Activated CD4-positive, alpha-beta T cell treated with anti-CD3 and anti-CD28 coated beads for 4 hours (primary cell): ENCODE data around the gene PRLR.
"Not testable (repeated sequence)": the region's sequence is repeated elsewhere in the genome, so short reads cannot be mapped to it uniquely, and the experiment has no call there.

Experiments used
- DNase-seq, 2 donors: peaks; one replicate each; pipeline ENCODE4 v3.0.0-alpha.2; 2020

The PRLR gene

DNA sequence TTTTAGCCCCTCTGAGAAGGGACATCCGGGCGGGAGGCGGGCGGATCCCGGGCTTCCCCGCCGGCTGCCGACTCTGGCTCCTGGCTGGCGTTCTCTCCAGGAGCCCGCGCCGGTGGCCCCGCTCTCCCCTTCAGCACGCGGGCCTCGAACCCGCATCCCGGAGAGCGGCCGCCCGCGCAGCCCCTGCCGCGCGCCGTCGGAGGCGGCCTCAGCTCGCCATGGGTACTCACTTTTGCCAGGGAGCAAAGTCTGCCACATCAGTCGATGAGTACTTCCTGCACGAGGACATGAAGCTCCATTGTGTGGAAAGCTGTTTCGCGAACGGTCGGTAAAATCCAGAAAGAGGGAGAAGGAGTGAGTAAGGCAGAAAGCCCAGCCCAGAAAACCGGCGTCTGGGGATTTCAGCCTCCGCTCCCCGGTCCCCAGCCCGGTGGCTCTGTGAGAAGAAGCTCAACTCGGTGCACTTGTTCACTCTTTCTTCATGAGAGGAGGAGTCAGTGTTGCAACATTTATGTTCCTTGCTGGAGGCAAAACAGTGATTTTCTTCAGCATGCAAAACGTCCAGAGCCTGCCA, at the start of gene PRLR:
TSS of gene PRLR (minus strand) at position 450 of the 574 bp plus-strand sequence. CDS start 140,867 bp downstream, outside the sequence.
- no peak for DNase-seq

DNA sequence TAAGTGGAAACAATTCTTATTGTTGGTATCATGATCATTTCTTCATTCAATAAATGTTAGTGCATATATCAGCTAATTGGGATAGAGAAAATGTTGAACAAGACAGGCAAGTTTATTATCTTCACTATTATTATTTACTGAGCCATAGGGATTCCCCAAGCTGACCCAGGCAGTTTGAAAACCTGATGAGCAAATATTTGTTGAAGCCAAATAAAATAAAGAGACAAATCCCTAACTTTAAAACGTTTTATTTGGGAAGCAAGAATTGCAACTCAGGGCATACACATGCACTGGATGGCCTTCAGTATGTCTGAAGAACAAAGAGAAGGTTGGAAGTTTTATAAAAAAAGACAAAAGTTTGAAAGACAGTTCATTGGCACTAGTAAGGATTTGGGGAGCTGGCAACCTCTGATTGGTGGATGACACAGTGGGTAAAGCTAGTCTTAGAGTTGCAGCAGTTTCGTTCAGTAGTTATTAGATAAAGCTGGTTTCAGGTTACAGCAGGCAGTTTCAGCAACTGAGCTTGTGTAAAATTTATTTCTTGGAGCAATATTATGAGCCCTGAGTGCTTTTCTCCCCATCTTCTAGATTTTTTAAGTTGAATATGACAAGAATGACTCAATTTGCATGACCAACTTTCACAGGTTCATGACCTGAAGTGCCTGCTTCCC, 44.7 kb upstream of the PRLR start:
- DNase-seq: no peak

DNA sequence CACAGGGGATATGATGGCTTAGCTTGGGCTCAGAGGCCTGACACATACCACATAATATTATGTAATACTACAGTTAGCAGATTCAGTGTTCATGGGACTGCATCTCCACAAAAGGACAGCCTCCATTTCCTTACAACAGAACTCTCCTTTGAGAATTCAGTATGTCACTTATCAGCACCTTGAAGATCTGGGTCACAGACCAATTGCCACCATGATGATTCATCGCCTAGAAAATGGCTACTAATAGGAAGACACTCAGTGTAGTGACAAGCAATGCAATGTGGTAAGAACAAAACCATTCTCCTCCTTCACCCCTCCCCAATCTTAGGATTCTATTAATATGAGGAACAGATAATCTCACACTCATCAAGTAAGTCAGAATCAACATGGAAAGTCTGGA, 38.7 kb upstream of the PRLR start:
- no peak for DNase-seq

DNA sequence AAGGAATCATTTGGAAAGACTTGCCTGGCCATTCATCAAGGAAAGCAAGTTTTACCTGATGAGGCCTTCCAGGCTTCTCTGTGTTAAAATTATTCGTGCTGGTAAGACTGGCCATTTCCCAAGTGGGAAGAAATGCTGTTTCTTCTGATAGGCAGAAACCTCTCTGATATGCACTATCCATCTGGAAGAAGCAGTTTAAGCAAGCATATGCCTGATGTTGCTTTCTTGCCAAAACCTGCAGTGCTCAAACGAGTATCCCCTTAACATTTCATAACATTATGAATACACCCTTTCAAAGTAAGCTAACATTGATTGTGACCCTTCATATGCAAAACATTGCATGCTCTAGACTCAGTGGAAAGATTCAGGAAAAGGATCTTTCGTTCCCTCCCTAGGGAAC, 36.0 kb upstream of the PRLR start:
- no peak for DNase-seq

DNA sequence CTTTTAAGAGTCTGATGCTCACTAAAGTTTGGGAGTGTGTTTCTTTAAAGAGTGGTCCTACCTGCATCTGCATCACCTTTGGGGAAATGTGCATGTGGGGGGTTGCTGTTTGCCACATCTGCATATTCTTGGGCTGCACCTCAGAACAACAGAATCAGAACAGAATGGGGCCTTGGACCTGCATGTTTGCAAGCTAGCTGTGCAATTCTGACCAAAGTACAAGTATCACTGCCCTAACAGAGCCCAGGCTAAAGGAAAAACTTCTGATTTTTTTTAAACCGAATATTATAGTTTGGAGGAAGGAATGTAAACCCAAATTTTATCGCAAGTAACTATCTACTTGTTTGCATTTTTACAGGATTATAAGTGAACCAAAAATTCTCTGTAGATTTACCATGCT, 34.2 kb upstream of the PRLR start:
- DNase-seq: no peak

DNA sequence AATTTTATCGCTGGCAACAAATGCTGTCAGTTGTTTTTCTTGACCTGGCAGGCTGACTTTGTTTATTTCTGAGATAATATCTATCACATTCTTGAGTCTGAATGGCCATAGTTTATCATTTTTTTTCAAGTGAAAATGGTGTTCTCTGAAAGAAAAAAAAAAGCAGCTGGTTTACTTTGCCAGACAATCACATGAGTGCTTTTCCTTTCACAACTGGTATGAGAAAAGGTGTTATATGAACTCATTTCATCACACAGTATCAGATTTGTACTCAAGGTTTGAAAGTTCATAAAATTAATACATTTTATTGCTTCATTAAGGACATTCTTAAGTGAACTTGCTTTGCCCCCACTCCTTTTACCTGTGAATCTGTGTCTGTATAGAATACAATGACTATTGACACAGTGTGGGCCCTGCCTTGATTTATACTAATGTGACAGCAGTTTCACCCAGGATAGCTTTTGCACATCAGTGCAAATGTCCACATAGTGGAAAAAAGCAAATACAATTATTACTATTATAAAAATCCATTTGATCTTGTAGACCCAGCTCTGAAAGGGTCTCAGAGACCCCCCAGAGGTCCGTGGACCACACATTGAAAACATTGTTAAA, 33.1 kb upstream of the PRLR start:
- DNase-seq: no peak

DNA sequence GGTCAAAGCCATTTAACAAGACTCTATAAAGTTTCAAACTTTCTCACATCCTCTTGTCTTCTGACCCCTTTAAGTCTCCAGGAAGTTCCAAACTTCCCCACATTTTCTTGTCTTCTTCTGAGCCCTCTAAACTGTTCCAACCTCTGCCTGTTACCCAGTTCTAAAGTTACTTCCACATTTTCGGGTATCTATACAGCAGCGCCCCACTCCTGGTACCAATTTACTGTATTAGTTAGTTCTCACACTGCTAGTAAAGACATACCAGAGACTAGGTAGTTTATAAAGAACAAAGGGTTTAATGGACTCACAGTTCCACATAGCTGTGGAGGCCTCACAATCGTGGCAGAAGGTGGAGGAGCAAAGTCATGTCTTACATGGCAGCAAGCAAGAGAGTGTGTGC, 23.3 kb upstream of the PRLR start:
- no peak for DNase-seq

DNA sequence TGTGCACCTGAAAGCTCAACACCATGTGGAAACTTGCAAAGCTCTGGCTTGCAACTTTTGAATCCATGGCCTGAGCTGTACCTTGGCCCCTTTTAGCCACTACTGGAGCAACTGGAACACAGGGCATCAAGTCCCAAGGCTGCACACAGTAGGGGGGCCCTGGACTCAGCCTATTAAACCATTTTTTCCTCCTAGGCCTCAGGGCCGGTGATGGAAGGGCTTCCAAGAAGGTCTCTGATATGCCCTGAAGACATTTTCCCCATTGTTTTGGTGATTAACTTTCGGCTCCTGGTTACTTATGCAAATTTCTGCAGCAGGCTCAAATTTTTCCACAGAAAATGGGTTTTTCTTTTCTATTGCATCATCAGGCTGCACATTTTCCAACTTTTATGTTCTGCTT, 22.7 kb upstream of the PRLR start:
- no peak for DNase-seq

DNA sequence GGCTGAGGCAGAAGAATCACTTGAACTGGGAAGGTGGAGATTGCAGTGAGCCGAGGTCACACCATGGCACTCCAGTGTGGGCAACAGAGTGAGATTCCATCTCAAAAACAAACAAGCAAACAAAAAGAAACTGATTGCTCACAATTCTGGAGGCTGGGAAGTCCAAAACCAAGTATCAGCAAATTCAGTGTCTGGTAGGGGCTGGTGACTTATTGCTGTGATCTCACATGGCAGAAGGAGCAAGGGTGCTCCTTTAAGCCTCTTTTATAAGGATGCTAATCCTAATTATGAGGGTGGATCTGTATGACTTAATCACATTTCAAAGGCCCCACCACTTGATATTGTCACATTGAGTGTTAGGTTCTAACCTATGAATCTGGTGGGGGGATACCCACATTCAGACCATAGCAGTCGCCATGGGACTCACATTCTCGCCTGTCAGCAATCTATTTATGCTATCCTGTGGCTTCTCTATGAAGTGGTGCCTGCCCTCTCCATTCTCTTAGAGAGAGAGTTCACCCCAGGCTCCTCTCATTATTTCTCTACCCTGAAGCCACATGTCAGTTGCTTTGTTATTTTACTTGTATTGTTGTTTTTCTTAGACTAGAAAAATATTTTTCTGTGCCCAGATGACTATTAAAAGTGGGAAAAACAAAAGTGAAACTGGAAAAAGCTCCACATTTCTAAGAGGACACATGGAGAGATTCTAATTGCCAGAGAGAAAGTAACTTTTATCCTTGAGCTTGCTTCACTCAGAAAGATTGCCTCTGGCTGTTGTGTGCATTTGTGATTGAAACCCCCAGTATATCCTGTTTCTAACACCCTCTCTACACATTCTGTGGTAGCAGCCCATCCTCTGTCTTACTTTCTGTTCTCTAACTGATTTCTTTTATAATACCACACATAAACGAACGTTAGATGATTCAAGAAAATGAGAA, 18.8 kb upstream of the PRLR start:
- DNase-seq: no peak

DNA sequence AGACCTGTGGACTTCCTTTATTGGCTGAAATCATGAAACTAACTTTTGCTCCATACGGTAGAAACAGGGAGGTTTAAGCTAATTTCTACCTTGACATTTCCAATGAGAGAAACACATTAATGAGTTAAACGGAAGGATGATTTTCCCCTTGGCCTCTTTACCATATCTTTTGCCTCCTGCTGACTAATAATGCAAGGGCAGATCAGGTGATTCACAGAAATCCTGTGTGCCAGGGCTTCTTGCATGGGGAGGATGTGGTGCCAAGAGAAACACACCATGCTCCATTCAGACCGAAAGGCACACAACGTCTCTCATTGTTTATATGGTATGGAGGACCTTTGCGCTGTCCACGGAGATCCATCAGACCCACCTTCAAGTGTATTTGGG, 17.4 kb upstream of the PRLR start:
- no peak for DNase-seq

DNA sequence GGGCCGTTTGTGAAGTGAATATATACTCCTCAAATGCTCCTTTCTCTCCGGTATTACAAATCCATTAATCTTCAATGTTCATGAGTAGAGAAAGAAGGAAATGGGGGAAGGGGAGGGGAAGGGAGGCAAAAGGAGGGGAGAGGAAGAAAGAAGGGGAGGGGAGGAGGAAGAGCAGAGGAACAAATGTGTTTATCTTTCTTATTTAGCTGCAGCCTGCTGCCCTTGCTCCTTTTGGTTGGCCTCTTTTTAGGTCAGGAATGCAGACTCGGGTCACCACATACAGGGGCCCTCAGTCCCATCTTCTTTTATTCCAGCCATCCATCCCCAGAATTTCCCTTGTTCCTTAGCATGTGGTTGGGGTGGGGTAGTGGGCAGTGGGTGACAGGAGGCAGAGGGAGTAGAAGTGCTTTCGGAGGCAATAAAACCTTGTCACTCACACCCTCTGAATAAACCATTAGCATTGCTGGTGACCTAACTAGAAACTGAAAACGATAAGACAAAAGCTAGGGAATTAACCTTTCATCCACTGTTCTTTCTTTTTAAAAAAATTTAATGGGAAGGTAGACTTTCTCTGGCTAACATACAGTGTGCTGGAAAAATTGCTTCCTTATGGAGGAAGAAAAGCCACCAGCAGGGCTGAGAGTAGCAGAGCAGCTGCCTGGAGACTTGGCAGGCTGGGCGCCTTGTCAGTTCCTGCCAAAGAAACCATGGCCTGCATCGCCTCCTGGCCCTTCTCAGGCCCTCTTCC, 16.8 kb upstream of the PRLR start:
- no peak for DNase-seq

DNA sequence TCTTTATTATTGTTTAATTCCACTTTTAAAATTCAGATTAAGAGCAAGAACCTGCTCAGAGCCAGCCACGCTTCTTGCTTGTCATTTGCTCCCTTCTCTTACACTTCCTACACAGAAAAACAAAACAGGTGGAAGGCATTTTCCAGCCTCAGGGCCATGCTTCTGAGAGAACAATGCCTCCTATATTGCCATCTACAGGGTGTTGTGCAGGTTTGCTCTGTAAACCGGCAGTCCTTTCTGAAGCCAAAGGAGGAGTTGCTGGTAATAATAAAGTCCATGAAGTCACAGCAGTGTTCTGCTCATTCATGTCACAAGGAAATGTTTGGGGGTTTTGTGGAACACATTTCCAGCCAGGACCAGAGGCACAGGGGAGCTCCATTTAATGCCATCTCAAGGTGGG, 16.1 kb upstream of the PRLR start:
- DNase-seq: no peak

DNA sequence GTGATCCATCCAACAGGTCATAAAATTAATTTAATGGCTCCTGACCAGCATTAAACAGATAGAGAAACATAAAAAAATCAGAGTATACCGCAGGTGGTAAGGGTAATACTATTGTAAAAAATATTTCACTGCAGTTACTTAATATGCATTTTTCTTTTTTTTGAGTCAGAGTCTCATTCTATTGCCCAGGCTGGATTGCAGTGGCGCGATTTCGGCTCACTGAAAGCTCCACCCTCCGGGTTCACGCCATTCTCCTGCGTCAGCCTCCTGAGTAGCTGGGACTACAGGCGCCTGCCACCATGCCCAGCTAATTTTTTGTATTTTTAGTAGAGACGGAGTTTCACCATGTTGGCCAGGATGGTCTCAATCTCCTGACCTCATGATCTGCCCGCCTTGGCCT, 15.1 kb upstream of the PRLR start:
- not testable (repeated sequence) for DNase-seq

DNA sequence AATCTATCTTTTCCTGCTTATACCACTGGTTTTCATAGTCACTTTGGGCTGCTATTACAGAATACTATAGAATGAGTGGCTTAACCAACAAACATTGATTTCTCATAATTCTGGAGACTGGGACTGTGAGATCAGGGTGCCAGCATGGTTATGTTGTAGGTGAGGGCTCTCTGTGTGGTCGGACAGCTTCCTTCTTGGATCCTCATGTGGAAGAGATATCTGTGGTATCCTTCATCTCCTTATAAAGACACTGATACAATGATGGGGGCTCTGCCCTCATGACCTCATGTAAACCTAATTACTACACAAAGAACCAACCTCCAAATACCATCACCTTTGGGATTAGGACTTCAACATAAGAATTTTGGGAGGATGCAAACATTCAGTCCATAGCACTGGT, 13.9 kb upstream of the PRLR start:
- no peak for DNase-seq

DNA sequence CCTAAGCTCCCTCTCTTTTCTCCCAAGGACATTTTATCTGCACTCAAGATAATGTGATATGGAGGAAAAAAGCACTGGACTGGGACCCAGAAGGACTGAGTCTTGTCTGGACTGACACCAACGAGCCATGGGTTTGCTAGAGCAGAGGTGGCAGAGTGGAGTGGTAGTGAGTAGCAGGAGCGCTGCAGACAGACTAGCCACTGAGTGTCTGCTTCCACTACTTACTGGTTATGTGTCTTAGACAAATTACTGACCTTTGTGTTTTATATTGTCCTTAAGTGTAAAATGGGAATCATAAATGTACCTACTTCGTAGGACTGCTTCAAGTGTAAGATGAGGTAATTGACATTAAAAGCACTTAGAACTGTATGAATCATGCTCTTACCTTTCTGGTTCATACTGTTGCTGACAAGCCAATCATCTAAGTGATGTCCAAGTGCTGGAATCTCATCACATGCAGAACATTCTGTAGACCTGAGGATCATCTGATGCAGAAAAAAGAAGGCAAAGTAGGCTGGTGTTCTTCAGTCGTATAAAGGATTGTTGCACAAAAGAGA, 12.5 kb upstream of the PRLR start:
- DNase-seq: no peak

DNA sequence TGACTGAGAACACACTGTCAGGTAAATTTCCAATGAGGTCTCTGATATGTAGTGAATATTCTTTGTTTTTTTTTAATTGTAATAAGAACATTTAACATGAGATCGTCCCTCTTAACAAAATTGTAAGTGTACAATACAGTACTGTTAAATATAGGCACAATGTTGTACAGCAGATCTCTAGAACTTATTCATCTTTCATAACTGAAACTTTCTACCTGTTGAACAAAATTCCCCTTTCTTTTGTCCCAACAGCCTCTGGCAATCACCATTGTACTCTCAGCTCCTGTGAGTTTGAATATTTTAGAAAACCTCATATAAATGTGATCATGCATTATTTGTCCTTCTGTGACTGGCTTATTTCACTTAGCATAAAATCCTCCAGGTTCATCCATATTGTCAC, 10.6 kb upstream of the PRLR start:
- DNase-seq: no peak

DNA sequence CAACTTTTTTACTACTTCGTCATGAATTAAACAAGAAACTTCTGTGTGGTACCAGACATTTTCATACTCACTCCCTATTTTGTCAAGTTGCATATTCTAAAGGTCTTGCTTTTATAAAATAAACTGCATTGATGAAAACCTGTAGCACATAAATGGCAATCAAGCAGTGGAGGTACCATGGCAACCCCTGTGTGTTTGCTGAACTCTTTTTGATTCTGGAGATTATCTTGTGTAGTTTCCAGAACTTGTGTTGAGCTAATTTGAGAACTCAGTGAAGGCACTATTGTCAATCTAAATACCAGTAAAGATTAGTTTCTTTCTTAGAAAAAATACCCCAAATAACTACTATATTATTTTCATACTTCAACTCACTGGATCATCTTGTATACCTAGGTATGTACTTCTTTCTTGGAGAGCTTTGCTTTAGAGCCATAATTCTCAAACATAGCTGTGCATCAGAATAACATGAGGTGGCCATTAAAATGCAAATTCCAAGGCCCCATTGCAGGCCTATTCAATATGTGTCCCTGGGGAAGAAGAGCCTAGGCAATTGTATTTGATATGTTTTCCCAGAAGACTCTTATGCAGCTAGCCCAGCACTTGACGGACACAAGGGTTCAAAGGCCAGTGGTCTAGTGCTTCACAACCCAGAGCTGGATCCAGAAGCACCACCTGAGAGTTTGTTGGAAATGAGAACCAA, 9.8 kb upstream of the PRLR start:
- no peak for DNase-seq

DNA sequence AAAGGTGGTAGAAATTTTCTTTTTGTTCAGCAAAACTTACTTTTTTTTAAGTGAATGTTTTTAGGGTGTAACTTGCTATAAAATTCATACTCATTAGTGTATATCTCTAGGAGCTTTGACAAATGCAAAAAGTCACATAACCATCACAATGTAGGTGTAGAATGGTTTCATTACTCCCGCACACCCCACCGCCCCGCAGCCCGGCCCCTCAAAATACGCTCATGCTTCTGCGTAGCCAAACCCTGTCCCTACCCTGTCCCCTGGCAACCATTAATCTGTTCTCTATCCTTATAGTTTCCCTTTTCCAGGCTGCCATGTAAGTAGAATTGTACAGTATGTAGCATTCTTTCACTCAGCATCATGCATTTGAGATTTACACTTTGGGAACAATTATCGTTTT, 9.2 kb upstream of the PRLR start:
- DNase-seq: no peak

DNA sequence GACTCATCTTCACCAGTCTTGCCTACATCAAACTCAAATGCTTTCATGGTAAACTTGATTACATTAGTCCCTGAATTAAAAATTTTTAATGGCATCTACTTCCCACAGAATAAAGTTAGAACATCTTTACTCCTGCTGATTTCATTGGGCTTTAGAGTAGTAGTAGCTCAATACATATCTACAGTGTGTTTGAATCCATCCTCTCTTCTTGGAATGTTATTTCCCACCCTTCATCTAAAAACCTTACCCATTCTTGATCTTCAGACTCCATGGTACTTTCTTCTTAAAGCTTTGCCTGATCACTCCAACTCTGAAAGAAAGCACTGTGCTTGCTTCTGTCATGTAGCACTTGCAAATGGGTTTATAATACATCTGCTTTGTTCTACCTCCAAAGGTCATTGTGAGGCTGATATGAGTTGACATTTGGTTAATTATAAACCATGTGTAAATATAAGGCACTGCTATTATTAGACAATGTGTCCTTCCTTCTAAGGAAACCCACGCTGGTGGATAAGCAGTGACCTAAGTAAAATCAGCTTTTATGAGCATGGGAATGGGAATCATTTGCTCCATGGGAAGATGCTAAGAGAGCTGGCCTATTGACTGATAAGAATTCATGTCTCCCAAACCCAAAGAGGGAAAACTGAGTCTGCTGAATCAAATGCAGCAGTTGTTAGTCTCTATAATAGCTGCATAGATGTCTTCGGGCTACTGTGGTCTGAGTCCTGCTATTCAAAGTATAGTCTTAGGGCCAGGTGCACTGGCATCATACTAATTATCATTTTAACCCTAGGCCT, 7.5 kb upstream of the PRLR start:
- no peak for DNase-seq

DNA sequence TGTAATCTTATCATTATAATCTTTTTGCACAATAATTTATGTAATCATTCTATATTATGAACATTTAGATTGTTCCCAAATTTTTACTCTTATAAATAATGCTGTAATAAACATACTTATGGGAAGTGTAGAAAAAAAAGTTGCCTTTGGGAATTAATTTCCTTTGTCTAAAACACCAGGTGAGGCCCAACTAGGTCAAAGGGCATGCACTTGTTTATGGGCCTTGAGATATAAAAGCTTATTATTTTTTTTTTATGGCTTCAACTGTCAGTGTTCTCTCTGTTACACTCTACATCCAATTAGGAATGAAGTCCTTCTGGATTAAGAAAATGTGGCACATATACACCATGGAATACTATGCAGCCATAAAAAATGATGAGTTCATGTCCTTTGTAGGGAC, 6.5 kb upstream of the PRLR start:
- no peak for DNase-seq

DNA sequence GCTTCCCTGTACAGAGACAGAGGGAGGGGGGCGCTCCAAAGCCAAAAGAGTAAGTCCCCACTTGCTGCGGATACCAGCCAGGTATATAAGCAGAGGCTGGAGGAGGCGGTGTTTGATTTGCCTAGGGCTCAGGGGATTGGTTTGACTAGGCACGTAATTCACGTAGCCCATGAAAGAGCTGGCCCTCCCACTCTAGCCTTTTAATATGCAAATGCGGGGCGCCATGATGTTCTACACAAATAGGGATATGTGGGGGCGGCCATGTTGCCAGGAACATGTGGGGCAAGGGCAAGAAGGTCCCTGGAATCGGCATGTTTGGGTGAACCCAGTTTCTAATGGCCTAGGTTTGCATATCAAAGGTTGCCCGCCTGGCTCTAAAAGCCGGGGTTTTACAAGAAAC, 3.3 kb upstream of the PRLR start:
- no peak for DNase-seq
